HG02642 (cell line): ENCODE results near the gene TMEM208.

Experiments
- ATAC-seq: cut with Tn5 transposase; IDR thresholded peaks from one replicate; pipeline ENCODE4 v1.9.1; 2021; ENCODE audit warnings: mild to moderate bottlenecking; ENCODE audit not compliant: unreplicated experiment, poor library complexity

The TMEM208 gene

GRCh38 chr16:67247192-67248072 lies 20.5 kb downstream of the TMEM208 start, which contains the start of gene FHOD1:
TSS of gene FHOD1 (minus strand) at chr16:67247481. CDS start at chr16:67247410, 71 bp downstream.
- peak; percentile 50 for ATAC-seq

- no peak for ATAC-seq
Observed at GRCh38 chr16:67248073-67248400, 21.1 kb downstream of the TMEM208 start.

- no peak for ATAC-seq
Observed at GRCh38 chr16:67248401-67249177, 21.7 kb downstream of the TMEM208 start, which contains the start of gene SLC9A5. TSS of gene SLC9A5 (plus strand) at chr16:67248979. CDS start at chr16:67249015, 36 bp downstream.

- ATAC-seq, result no peak
Observed at GRCh38 chr16:67249178-67250044, 22.5 kb downstream of the TMEM208 start.

DNA sequence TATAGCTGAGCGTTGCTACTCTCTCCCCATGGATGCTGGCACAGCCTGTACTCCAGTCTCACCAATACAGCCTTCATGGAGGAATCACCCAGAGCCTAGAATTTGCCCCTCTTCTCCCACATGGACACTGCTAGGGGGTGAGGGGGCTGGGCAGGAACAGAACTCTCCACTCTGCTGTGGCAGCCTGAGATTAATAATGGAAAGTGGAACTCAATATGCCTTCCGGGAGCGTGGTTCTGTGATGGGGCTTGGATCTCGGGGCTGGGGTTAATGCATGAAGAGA lies 23.1 kb downstream of the TMEM208 start:
- no peak for ATAC-seq

DNA sequence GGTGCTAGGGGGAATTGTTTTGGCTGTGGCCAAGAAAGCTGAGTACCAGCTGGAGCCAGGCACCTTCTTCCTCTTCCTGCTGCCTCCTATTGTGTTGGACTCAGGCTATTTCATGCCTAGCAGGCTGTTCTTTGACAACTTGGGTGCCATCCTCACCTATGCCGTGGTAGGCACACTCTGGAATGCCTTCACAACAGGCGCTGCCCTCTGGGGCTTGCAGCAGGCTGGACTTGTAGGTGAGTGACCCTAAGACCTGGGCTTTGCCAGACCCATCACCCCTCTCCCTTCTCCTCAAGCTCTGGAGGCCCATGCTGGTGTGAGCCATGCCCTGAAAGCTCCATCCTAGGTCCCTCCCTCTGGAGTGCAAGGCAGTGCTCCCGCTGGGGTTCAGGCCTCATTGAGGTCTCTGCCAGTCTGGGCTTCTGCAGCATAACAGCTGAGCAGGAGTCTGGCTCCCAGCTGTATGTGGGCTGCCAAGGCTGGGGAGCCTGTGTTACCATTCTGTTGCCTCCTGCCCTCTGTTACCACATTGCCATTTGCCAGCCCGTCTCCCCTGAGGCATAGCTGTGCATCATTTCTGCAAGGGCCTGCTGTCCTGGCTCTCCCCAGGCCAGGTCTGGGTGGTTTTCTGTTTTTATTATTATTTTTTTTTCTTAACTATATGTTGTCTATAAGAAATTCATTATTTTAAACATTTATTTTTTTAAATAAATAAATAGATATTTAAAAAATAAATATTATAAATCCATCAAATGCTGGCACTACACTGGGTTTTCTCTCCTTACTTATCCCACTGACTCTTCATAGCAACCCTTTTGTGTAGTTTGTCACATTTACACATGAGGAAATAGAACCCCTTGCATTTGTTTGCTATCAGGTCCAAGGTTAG lies 25.9 kb downstream of the TMEM208 start:
- ATAC-seq, result no peak

DNA sequence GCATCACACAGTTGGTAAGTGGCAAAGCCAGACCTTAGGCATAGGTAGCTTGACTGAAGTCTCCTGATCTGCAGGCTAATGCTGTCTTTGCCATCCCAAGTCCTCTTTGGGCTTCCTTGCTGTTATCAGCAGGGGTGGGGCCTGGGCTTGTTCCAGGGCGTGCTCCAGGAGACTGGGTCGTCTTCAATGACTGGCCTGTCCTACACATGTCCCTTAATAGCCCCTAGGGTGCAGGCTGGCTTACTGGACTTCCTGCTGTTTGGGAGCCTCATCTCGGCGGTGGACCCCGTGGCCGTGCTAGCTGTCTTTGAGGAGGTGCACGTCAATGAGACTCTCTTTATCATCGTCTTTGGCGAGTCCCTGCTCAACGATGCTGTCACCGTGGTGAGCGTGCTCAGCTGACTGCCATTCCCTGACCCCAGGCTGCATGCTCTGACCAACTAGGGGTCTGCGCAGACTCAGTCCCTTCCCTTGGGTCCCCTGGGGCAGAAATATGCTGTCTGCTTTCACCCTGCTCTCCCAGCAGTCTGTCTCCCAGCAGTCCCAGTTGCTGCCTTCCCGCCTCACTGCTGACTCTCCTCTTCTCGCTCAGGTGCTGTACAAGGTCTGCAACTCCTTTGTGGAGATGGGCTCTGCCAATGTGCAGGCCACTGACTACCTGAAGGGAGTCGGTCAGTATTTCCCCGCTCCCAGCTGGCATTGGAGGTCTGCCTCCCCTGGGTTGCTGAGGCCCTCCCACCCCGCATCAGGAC lies 28.0 kb downstream of the TMEM208 start:
- no peak for ATAC-seq

GRCh38 chr16:67255553-67256221 lies 28.8 kb downstream of the TMEM208 start:
- ATAC-seq, result no peak

DNA sequence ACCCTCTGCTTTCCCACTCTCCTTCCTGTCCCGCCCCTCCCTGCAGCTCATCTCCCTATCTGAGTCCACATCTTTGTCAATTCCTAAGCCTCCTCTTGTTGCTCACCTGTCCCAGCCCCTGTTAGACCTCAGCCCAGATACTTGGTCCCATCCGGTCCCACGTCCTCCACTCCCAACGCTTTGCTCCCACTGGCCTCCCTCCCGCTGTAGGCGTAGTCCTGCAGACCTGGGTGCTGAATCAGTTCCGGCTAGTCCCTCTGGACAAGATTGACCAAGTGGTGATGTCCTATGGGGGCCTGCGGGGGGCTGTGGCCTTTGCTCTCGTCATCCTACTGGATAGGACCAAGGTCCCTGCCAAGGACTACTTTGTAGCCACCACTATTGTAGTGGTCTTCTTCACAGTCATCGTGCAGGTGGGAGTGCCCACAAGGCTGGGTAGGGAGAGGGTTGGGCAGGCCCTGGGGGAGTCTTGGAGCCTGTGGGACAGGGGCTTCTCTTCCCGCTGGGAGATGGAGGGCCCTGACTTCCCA lies 29.8 kb downstream of the TMEM208 start:
- no peak for ATAC-seq

DNA sequence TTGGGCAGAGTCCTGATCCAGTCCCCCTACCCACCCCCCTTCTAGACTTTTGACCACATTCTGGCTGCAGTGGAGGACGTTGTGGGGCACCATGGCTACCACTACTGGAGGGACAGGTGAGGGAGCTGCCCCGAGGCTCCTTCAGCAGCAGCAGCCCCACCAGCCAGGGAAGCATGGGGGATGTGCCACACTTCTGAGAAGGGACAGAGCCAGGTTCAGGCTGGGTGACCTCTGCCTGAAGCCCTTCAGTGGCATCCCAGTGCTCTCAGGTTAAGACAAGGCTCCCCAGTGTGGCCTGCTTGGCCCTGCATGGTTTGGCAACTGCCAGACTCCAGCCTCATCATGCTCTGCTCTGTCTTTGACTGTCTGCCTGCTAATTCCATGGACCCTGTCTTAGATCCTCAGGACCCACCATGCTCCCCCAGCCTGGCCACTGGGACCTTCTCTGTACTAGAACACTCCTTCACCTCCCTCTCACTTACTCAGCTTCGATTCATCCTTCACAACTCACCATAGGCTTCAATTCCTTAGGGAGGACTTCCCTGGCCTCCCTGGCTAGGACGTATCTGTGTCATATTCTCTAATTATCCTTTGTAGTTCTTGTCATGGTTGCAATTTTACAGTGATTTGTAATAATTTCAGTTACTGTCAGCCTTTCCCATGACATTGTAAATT lies 30.7 kb downstream of the TMEM208 start:
- no peak for ATAC-seq

DNA sequence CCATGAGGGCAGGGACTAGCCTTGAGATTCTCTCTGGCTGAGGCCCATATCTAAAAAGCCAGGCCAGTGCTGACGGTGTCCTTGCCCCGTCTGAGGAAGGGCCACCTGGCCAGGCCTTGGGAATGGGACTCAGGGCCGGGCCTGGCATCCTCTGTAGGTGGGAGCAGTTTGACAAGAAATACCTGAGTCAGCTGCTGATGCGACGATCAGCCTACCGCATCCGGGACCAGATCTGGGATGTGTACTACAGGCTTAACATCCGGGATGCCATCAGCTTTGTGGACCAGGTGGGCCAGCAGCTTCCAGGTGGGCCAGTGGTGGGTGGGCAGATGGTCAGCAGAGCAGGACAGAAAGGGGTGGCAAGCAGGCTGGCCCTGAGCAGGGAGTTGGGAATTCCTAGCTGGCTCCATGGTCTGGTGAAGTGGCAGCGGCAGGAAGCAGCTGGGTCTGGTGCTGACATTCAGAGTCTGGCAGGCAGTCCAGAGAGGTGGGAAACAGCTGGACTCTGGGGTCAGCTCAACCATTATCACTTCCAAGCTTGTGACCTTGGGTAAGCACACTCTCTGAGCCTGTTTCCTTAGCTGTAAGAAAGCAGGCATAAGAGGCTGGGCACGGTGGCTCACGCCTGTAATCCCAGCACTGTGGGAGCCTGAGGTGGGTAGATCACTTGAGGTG lies 31.4 kb downstream of the TMEM208 start:
- ATAC-seq, result no peak

DNA sequence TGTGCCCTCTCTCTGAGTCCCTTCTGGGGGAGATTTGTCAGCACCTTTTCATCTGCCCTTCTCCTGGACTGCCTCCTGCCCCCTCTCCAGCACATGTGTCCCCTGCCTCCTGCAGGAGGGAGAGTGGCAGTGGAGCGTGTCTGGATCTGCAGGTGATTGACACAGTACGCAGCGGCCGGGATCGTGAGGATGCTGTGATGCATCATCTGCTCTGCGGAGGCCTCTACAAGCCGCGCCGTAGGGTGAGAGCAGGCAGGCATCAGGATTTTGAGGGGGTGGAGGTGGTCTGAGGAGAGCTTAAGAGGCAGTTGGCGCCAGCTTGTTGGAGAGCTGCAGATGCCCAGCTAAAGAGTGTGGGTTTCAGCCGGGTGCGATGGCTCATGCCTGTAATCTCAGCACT lies 32.8 kb downstream of the TMEM208 start:
- no peak for ATAC-seq

DNA sequence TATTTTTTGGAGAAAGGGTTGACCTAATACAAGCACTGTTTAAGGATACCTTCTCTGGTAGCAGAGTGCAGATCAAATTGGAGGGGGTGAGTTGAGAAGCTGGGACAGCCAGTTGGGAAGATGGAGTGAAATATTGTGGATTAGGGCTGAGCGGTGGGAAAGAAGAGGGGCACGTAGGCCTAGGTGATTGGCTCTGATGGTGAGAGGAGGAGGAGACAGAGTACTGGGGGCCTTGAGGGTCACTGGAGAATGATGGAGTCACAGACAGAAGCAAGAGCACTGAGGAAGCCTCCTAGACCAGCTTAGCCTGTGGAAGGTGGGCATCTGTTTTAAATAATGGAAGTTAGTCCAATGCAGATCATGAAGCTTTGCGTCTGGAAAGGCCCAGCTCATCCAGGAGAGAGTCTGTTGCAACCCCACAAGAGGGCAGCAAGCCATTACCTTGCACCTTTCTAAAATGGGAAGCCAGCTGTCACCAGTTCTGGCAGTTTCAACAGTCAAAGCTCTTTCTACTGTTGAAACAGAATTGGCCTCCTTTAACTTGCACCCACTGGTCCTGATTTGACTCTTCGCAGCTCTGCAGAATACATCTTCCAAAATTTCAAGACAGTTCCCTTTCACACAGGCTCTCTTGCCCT lies 33.6 kb downstream of the TMEM208 start:
- no peak for ATAC-seq

DNA sequence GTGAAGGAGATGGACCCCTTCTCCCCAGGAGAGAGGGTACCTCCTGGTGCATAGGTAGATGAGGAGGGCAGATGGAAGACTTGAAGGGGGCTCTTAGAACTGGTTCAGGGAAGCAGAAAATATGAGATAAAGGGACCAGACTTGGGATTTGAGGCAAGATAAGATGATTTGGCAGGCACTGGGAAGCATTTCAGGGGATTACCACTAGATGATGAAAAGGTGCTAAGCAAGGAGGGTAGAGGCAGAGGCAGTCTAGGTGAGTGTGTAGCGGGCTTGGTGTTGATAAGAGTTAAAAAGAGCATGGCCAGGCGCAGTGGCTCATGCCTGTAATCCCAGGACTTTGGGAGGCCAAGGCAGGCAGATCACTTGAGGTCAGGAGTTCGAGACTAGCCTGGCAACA lies 36.3 kb downstream of the TMEM208 start:
- ATAC-seq, result no peak

GRCh38 chr16:67264277-67264676 lies 37.3 kb downstream of the TMEM208 start:
- ATAC-seq, result no peak

DNA sequence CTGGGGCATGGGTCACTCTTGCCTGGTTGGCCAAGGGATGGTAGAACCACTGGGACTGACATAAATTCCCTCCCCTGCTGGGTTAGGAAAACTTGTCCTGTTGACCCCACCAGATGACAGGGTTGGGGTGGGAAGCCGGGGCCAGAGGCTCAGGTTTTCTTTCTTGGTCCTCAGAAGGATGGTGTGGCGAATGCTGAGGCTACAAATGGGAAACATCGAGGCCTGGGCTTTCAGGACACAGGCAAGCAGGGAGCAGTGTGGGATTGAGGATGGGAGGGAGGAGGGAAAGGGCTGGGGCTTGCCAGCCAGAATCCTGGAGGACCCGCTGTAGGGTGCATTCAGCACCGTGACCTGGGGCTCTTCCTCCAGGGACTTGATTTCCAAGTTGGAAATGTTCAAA lies 37.9 kb downstream of the TMEM208 start:
- no peak for ATAC-seq

DNA sequence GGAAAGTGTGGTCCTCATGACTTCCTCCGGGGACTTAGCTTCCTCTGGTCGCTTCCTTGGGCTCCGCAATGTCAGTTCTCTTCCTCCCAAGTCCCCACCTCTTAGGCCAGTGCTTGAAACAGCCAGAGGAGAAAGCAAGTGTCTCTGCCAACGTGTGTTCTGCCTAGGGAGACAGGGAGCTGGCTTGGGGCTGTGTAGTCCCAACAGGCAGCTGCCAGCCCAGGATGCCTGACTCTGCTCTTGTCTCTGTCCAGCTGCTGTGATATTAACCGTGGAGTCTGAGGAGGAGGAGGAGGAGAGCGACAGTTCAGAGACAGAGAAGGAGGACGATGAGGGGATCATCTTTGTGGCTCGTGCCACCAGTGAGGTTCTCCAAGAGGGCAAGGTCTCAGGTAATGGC lies 38.9 kb downstream of the TMEM208 start:
- no peak for ATAC-seq
